Hepatocyte (in vitro differentiated cells): ENCODE results near the gene SLC38A10. TPM values are rescaled to one million over a fixed set of nuclear protein-coding genes. Genes with fewer than 3 reads are reported as not detected.

Source experiments
- DNase-seq: peaks from one replicate; pipeline ENCODE4 v3.0.0-alpha.2; 2016; ENCODE audit warnings: low spot score
- H2AFZ ChIP-seq: fragments of 200-600 bp; sonication (generic); 2 replicates; pipeline ENCODE4 v1.6.0; 2016; ENCODE audit warnings: antibody characterized with exemption, mild to moderate bottlenecking
- H3K27ac ChIP-seq: fragments of 200-600 bp; sonication (generic); 2 replicates; pipeline ENCODE4 v1.5.1; 2016; ENCODE audit warnings: mild to moderate bottlenecking
- H3K27me3 ChIP-seq: fragments of 200-600 bp; sonication (generic); 2 replicates; pipeline ENCODE4 v1.6.1; 2016
- H3K36me3 ChIP-seq: fragments of 200-600 bp; sonication (generic); replicated peaks from 2 replicates; pipeline ENCODE4 v1.5.1; 2016; ENCODE audit warnings: low read depth; ENCODE audit not compliant: insufficient read depth
- H3K4me1 ChIP-seq: fragments of 200-600 bp; sonication (generic); 2 replicates; pipeline ENCODE4 v1.5.1; 2016; ENCODE audit warnings: mild to moderate bottlenecking, moderate library complexity; ENCODE audit not compliant: insufficient read depth
- H3K4me2 ChIP-seq: fragments of 200-600 bp; sonication (generic); 2 replicates; pipeline ENCODE4 v1.6.0; 2016
- H3K4me3 ChIP-seq: fragments of 200-600 bp; sonication (generic); 2 replicates; pipeline ENCODE4 v1.5.1; 2016; ENCODE audit warnings: mild to moderate bottlenecking
- H3K79me2 ChIP-seq: fragments of 200-600 bp; sonication (generic); 2 replicates; pipeline ENCODE4 v1.6.0; 2017; ENCODE audit warnings: mild to moderate bottlenecking
- H3K9me2 ChIP-seq: fragments of 200-600 bp; sonication (generic); replicated peaks from 2 replicates; pipeline ENCODE4 v1.6.0; 2017; ENCODE audit warnings: mild to moderate bottlenecking; ENCODE audit not compliant: insufficient read depth
- H3K9me3 ChIP-seq: fragments of 200-600 bp; sonication (generic); 2 replicates; pipeline ENCODE4 v1.5.1; 2016; ENCODE audit warnings: low read depth, mild to moderate bottlenecking
- H4K20me1 ChIP-seq: fragments of 200-600 bp; sonication (generic); 2 replicates; pipeline ENCODE4 v1.6.0; 2016; ENCODE audit warnings: mild to moderate bottlenecking; ENCODE audit not compliant: insufficient read depth, poor library complexity, severe bottlenecking
- CTCF ChIP-seq: fragments of 200-600 bp; sonication (generic); IDR thresholded peaks from 2 replicates; pipeline ENCODE4 v1.5.1; 2016; ENCODE audit warnings: antibody characterized with exemption, mild to moderate bottlenecking; ENCODE audit not compliant: poor library complexity
- EZH2 ChIP-seq: fragments of 200-600 bp; sonication (generic); IDR thresholded peaks from 2 replicates; pipeline ENCODE4 v1.6.1; 2016; ENCODE audit warnings: antibody characterized with exemption, mild to moderate bottlenecking, borderline replicate concordance
- EZH2phosphoT487 ChIP-seq: fragments of 200-600 bp; sonication (generic); IDR thresholded peaks from one replicate; pipeline ENCODE4 v1.6.1; 2018; ENCODE audit warnings: antibody characterized with exemption, mild to moderate bottlenecking, low read depth, moderate library complexity; ENCODE audit not compliant: unreplicated experiment, severe bottlenecking
- WGBS: methylation state at CpG from one replicate; pipeline ENCODE4 v1.1.6; 2016; ENCODE audit warnings: low lambda C conversion rate; ENCODE audit errors: missing lambda C conversion rate; 5-methylcytosine and 5-hydroxymethylcytosine counted together
- polyA plus RNA-seq: library from polyadenylated mRNA; unstranded; fragments of >200 nt; fragmentation: Nextera tagmentation; extraction: Ambion mirVana; gene quantifications from 2 replicates; pipeline ENCODE4 v1.2.1, GENCODE V29; 2016
- total RNA-seq: library from RNA; depleted of rRNA; stranded (reverse); fragments of >200 nt; gene quantifications from 2 replicates; pipeline ENCODE4 v1.2.3, GENCODE V29; 2014

SLC38A10 gene
- total and polyA plus RNA-seq, 2 experiments from 2014 or later: 91.4 to 124 TPM

- H3K36me3 ChIP-seq: no peaks in the 10 kb centered on the region
- H3K4me3 ChIP-seq: no peak overlapping the region
- H3K27me3 ChIP-seq: no peaks in the 10 kb centered on the region
- TF ChIP-seq CTCF: no peak
- no peak for TF ChIP-seq EZH2phosphoT487
- no peak for TF ChIP-seq EZH2
- no peak for DNase-seq
- no peak overlapping the region for H2AFZ ChIP-seq
- no peaks in the 10 kb centered on the region for H3K9me2 ChIP-seq
- H3K27ac ChIP-seq: no peak overlapping the region
- H3K4me1 ChIP-seq: no peaks in the 10 kb centered on the region
- H3K9me3 ChIP-seq: no peaks in the 10 kb centered on the region
- no peaks in the 10 kb centered on the region for H4K20me1 ChIP-seq
- H3K79me2 ChIP-seq: no peaks in the 10 kb centered on the region
- no peak overlapping the region for H3K4me2 ChIP-seq
- WGBS: 97% methylated on average over 10 of the region's 10 CpGs
Measured at GRCh38 chr17:81246343-81246670, 48.8 kb downstream of the SLC38A10 start.

DNA sequence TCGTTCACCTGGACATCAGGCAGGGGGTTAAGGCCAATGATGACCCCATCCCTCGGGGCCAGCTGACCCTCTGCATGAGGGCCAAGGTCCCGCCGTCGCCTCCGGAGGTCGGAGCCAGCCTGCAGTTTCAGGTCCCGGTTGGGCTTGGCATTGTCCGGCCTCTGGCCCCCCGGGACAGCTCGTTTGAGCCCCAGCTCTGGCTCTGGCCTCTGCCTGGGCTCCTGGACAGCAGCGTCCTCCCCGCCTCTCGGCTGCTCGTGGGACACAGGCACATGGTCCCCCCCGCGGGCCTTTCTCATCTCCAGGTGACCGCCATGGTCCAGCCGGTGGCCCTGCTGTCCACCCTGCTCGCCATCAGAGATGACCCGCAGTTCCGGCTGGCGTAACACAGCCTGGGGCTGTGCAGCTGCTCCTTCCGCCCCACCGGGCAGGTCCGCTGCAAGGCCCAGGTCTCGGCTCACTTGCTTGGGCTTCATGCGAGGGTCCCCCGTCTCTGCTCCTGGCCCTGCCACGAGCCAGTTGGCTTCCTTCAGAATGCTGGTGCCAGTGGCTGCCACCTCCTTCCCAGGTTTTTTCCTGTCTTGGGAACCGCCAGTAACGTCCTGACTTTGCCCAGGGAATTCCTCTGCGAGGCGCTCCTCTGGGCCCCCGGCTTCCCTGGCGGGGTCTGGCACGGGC lies 49.3 kb downstream of the SLC38A10 start:
- Histone ChIP-seq H2AFZ (no peak overlapping the region), H3K4me3 (no peak overlapping the region), H3K79me2 (peaks cover 5% of the 10 kb centered on the region), H3K36me3 (no peaks in the 10 kb centered on the region), H3K4me1 (no peaks in the 10 kb centered on the region), H3K4me2 (no peak overlapping the region), H4K20me1 (no peaks in the 10 kb centered on the region), H3K9me3 (no peaks in the 10 kb centered on the region), H3K27ac (no peak overlapping the region), H3K27me3 (no peaks in the 10 kb centered on the region), H3K9me2 (no peaks in the 10 kb centered on the region)
- TF ChIP-seq EZH2: no peak
- no peak for TF ChIP-seq EZH2phosphoT487
- no peak for TF ChIP-seq CTCF
- 94% methylated on average over 30 of the region's 37 CpGs for WGBS
- no peak for DNase-seq

GRCh38 chr17:81245024-81245664 lies 50.0 kb downstream of the SLC38A10 start:
- H3K4me3 ChIP-seq: no peak overlapping the region
- no peaks in the 10 kb centered on the region for H3K36me3 ChIP-seq
- H3K27me3 ChIP-seq: no peaks in the 10 kb centered on the region
- H3K27ac ChIP-seq: no peak overlapping the region
- no peaks in the 10 kb centered on the region for H3K9me3 ChIP-seq
- no peaks in the 10 kb centered on the region for H3K9me2 ChIP-seq
- no peak for DNase-seq
- 89% methylated on average over 24 of the region's 25 CpGs for WGBS
- H3K79me2 ChIP-seq: peaks cover 11% of the 10 kb centered on the region
- H2AFZ ChIP-seq: no peak overlapping the region
- TF ChIP-seq EZH2phosphoT487: no peak
- TF ChIP-seq CTCF: no peak
- TF ChIP-seq EZH2: no peak
- no peak overlapping the region for H3K4me2 ChIP-seq
- peaks cover 4% of the 10 kb centered on the region for H3K4me1 ChIP-seq
- no peaks in the 10 kb centered on the region for H4K20me1 ChIP-seq
